Keratinocyte (primary cell): ENCODE data around the gene PLA2G6. TPM values are rescaled to one million over a fixed set of nuclear protein-coding genes. Genes with fewer than 3 reads are reported as not detected.

ENCODE experiments used
- DNase-seq: peaks from one replicate; pipeline ENCODE4 v3.0.0-alpha.2; 2011; ENCODE audit warnings: low read depth, missing footprints, low spot score
- FAIRE-seq: peaks from 2 replicates; lab custom pipeline; 2011; peaks lifted over from hg19 to GRCh38; lab: Jason Lieb, UNC
- H2AFZ ChIP-seq: 2 replicates; pipeline ENCODE4 v1.6.0; 2012; ENCODE audit warnings: low read length, control low read depth, inconsistent platforms; ENCODE audit not compliant: control insufficient read depth
- H3K27ac ChIP-seq: 2 replicates; pipeline ENCODE4 v1.5.1; 2011; ENCODE audit warnings: low read length; ENCODE audit not compliant: control insufficient read depth, insufficient read depth
- H3K27me3 ChIP-seq: 3 replicates; pipeline ENCODE4 v1.6.0; 2011; ENCODE audit warnings: low read length; ENCODE audit not compliant: control insufficient read depth, insufficient read depth; ENCODE audit errors: extremely low read depth
- H3K36me3 ChIP-seq, 2 experiments: 2 replicates in 1 of 2; 3 replicates in 1 of 2; pipeline ENCODE4 v1.5.1; 2011; ENCODE audit warnings: low read length in 2 of 2, mild to moderate bottlenecking in 1 of 2; ENCODE audit not compliant: control insufficient read depth in 2 of 2, insufficient read depth in 2 of 2; ENCODE audit errors: extremely low read depth in 1 of 2
- H3K4me1 ChIP-seq: 3 replicates; pipeline ENCODE4 v1.5.1; 2011; ENCODE audit warnings: low read length; ENCODE audit not compliant: control insufficient read depth, insufficient read depth; ENCODE audit errors: extremely low read depth
- H3K4me2 ChIP-seq: 3 replicates; pipeline ENCODE4 v1.6.0; 2011; ENCODE audit warnings: low read depth, low read length; ENCODE audit not compliant: control insufficient read depth, insufficient read depth; ENCODE audit errors: extremely low read depth
- H3K4me3 ChIP-seq, 3 experiments: fragments of 200-600 bp in 1 of 3; sonication (generic) in 1 of 3; 2 replicates in 2 of 3; 3 replicates in 1 of 3; pipeline ENCODE4 v1.5.1; 2011 to 2016; ENCODE audit warnings: low read length in 3 of 3, mild to moderate bottlenecking in 3 of 3, control low read depth in 2 of 3, inconsistent platforms in 1 of 3, low read depth in 1 of 3, mixed read lengths in 1 of 3, mixed run types in 1 of 3, moderate library complexity in 1 of 3; ENCODE audit not compliant: control insufficient read depth in 2 of 3, insufficient read depth in 2 of 3; ENCODE audit errors: extremely low read depth in 1 of 3
- H3K79me2 ChIP-seq: 2 replicates; pipeline ENCODE4 v1.6.0; 2012; ENCODE audit warnings: low read length; ENCODE audit not compliant: control insufficient read depth, insufficient read depth
- H3K9ac ChIP-seq: 3 replicates; pipeline ENCODE4 v1.6.0; 2011; ENCODE audit warnings: low read length; ENCODE audit not compliant: control insufficient read depth, insufficient read depth; ENCODE audit errors: extremely low read depth
- H3K9me1 ChIP-seq: 3 replicates; pipeline ENCODE4 v1.6.0; 2011; ENCODE audit warnings: low read length; ENCODE audit not compliant: control insufficient read depth, insufficient read depth; ENCODE audit errors: extremely low read depth
- H3K9me3 ChIP-seq: 2 replicates; pipeline ENCODE4 v1.5.1; 2012; ENCODE audit warnings: low read depth, low read length; ENCODE audit not compliant: control insufficient read depth
- H4K20me1 ChIP-seq: 3 replicates; pipeline ENCODE4 v1.6.0; 2011; ENCODE audit warnings: low read length; ENCODE audit not compliant: control insufficient read depth, insufficient read depth; ENCODE audit errors: extremely low read depth
- CTCF ChIP-seq, 3 experiments: IDR thresholded peaks in 1 of 3; conservative IDR thresholded peaks in 1 of 3; optimal IDR thresholded peaks in 1 of 3; 2 replicates in 2 of 3; 3 replicates in 1 of 3; pipeline versions ENCODE3 to v1.5.1; 2011; ENCODE audit warnings: low read length in 3 of 3, mild to moderate bottlenecking in 3 of 3, moderate library complexity in 2 of 3, control low read depth in 1 of 3, inconsistent platforms in 1 of 3; ENCODE audit not compliant: insufficient read depth in 2 of 3; ENCODE audit errors: extremely low read depth in 1 of 3
- EZH2 ChIP-seq: IDR thresholded peaks from one replicate; pipeline ENCODE4 v1.6.1; 2012; ENCODE audit warnings: inconsistent platforms, mild to moderate bottlenecking, low read length, moderate library complexity
- dilution Hi-C: fragments of 300-500 bp; cut with MboI; formaldehyde crosslinking; loops from one replicate; pipeline ENCODE4 v1.7.0; 2020; ENCODE audit warnings: low sequenced_read_pairs; ENCODE audit not compliant: extremely low pct_ligation_motif_present
- polyA plus RNA-seq, 5 experiments: library from polyadenylated mRNA; depleted of rRNA in 3 of 5; stranded (reverse) in 3 of 5; stranded (forward) in 1 of 5; unstranded in 1 of 5; fragments of >200 nt; gene quantifications; 1 replicate in 1 of 5; 2 replicates in 3 of 5; 3 replicates in 1 of 5; pipeline versions ENCODE4 v1.2.1 to v1.2.3, GENCODE V29; 2011 to 2012; ENCODE audit warnings: missing spikeins in 2 of 5, low read depth in 1 of 5, low replicate concordance in 1 of 5

Gene PLA2G6
- polyA plus RNA-seq, 1 donor (not counting 4 experiments of a cell fraction or from before 2014, with no cell fraction given): 5.2 TPM

- DNase-seq (no peak), FAIRE-seq (no peak)
- no peak overlapping the region for H2AFZ ChIP-seq
- peaks cover 35 to 42% of the 10 kb centered on the region in 2 experiments for H3K36me3 ChIP-seq
- dilution Hi-C loops: no loop called here
- H3K9me1 ChIP-seq: no peaks in the 10 kb centered on the region
- TF ChIP-seq EZH2 (no peak), CTCF (optimal IDR thresholded peaks at IDR 0.05 in 1 of 3, IDR thresholded peaks at IDR 0.05 in 1 of 3, conservative IDR thresholded peaks at IDR 0.05 in 1 of 3; ENCODE audit: extremely low read depth in 1 of 3, insufficient read depth in 2 of 3, low read length in 3 of 3) (peak in 2 of 3 experiments; percentile 11 to 60)
- H3K9ac ChIP-seq: no peak overlapping the region
- no peaks in the 10 kb centered on the region for H3K9me3 ChIP-seq
- H3K27me3 ChIP-seq: no peaks in the 10 kb centered on the region
- no peak overlapping the region for H3K4me3 ChIP-seq
- H3K27ac ChIP-seq: no peak overlapping the region
- no peak overlapping the region for H3K4me2 ChIP-seq
- no peaks in the 10 kb centered on the region for H4K20me1 ChIP-seq
- no peaks in the 10 kb centered on the region for H3K4me1 ChIP-seq
- no peaks in the 10 kb centered on the region for H3K79me2 ChIP-seq
Measured at GRCh38 chr22:38069372-38070249, 112.0 kb downstream of the PLA2G6 start.

GRCh38 chr22:38068641-38069371 is 112.8 kb downstream of the PLA2G6 start:
- Histone ChIP-seq H4K20me1 (no peaks in the 10 kb centered on the region), H3K27ac (no peak overlapping the region), H3K79me2 (no peaks in the 10 kb centered on the region), H3K4me3 (no peak overlapping the region), H3K9ac (no peak overlapping the region), H3K9me3 (no peaks in the 10 kb centered on the region), H2AFZ (no peak overlapping the region), H3K27me3 (no peaks in the 10 kb centered on the region), H3K4me1 (no peaks in the 10 kb centered on the region), H3K9me1 (no peaks in the 10 kb centered on the region), H3K4me2 (no peak overlapping the region), H3K36me3 (peaks cover 36 to 42% of the 10 kb centered on the region in 2 experiments)
- TF ChIP-seq EZH2: no peak
- TF ChIP-seq CTCF (optimal IDR thresholded peaks at IDR 0.05 in 1 of 3, IDR thresholded peaks at IDR 0.05 in 1 of 3, conservative IDR thresholded peaks at IDR 0.05 in 1 of 3; ENCODE audit: extremely low read depth in 1 of 3, insufficient read depth in 2 of 3, low read length in 3 of 3): no peak
- dilution Hi-C loops: no loop called here
- no peak for FAIRE-seq
- DNase-seq: no peak
